ENCODE data around the gene LIPT1. TPM values are rescaled to one million over a fixed set of nuclear protein-coding genes. Genes with fewer than 3 reads are reported as not detected.
A peak's percentile ranks its signal among the peaks of the same experiment; 100 is the strongest.

The LIPT1 gene
- total and polyA plus RNA-seq, 4 donors: 2.3 to 4.8 (median 3.5) TPM

DNA sequence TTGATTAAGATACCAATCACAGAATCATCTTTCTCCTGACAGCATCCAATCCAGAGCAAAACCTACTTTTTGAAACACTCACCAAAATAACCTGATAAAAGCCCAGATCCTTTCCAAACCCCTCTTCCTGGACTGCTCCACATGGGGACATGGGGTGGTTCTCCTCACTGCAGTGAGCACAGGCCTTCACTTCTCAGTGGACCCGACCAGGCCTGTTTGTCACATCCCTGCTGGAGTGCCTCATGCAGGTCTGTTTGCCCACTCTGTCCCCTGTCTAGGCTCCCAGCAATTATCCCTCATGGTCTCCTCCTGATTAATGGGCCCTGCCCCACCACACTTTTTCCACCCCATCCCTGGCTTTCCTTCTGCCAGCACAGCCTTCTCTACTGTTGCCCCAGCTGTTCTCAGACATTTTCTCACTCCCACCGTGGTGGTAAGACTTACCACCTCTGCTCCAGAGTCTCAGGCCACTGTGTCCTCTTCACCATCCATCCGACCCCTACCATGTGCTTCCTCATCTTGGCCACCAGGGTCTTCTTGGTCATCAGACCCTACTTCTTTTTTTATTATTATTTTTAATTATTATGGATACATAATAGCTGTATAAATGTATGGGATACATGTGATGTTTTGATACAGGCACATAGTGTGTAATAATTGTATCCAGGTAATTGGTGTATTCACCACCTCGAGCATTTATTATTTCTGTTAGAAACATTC, 47.4 kb downstream of the LIPT1 start:
- Histone ChIP-seq H3K9me3 (ENCODE audit: control insufficient read depth in 4 of 4, low read length in 3 of 4) (no peaks in the 10 kb centered on the region), H3K27ac (ENCODE audit: low read depth in 1 of 2, low read length in 2 of 2) (no peak overlapping the region), H3K9ac (ENCODE audit: low read depth in 1 of 2, low read length in 2 of 2) (no peak overlapping the region), H3K4me1 (ENCODE audit: control insufficient read depth in 4 of 4, insufficient read depth in 4 of 4, low read length in 3 of 4) (no peaks in the 10 kb centered on the region), H3K4me3 (ENCODE audit: low read depth in 1 of 3, low read length in 3 of 3) (no peak overlapping the region), H3K27me3 (ENCODE audit: control insufficient read depth in 4 of 4, insufficient read depth in 4 of 4, low read length in 3 of 4) (no peaks in the 10 kb centered on the region), H3K36me3 (ENCODE audit: control insufficient read depth in 4 of 4, insufficient read depth in 3 of 4, low read depth in 1 of 4, low read length in 3 of 4) (peaks cover 0 to 11% (median 4%) of the 10 kb centered on the region in 4 donors)
- DNase-seq (ENCODE audit: low spot score): no peak
- TF ChIP-seq SP1 (IDR thresholded peaks at IDR 0.05) (no peak), EGR1 (IDR thresholded peaks at IDR 0.05; ENCODE audit: low read depth in 2 of 2) (no peak), YY1 (IDR thresholded peaks at IDR 0.05) (no peak)
- TF ChIP-seq, protein P1, sequence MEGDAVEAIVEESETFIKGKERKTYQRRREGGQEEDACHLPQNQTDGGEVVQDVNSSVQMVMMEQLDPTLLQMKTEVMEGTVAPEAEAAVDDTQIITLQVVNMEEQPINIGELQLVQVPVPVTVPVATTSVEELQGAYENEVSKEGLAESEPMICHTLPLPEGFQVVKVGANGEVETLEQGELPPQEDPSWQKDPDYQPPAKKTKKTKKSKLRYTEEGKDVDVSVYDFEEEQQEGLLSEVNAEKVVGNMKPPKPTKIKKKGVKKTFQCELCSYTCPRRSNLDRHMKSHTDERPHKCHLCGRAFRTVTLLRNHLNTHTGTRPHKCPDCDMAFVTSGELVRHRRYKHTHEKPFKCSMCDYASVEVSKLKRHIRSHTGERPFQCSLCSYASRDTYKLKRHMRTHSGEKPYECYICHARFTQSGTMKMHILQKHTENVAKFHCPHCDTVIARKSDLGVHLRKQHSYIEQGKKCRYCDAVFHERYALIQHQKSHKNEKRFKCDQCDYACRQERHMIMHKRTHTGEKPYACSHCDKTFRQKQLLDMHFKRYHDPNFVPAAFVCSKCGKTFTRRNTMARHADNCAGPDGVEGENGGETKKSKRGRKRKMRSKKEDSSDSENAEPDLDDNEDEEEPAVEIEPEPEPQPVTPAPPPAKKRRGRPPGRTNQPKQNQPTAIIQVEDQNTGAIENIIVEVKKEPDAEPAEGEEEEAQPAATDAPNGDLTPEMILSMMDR (IDR thresholded peaks at IDR 0.05; ENCODE audit: low read depth, low read length, missing input control): peak; percentile 7
- TF ChIP-seq, protein P2, sequence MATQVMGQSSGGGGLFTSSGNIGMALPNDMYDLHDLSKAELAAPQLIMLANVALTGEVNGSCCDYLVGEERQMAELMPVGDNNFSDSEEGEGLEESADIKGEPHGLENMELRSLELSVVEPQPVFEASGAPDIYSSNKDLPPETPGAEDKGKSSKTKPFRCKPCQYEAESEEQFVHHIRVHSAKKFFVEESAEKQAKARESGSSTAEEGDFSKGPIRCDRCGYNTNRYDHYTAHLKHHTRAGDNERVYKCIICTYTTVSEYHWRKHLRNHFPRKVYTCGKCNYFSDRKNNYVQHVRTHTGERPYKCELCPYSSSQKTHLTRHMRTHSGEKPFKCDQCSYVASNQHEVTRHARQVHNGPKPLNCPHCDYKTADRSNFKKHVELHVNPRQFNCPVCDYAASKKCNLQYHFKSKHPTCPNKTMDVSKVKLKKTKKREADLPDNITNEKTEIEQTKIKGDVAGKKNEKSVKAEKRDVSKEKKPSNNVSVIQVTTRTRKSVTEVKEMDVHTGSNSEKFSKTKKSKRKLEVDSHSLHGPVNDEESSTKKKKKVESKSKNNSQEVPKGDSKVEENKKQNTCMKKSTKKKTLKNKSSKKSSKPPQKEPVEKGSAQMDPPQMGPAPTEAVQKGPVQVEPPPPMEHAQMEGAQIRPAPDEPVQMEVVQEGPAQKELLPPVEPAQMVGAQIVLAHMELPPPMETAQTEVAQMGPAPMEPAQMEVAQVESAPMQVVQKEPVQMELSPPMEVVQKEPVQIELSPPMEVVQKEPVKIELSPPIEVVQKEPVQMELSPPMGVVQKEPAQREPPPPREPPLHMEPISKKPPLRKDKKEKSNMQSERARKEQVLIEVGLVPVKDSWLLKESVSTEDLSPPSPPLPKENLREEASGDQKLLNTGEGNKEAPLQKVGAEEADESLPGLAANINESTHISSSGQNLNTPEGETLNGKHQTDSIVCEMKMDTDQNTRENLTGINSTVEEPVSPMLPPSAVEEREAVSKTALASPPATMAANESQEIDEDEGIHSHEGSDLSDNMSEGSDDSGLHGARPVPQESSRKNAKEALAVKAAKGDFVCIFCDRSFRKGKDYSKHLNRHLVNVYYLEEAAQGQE (IDR thresholded peaks at IDR 0.05): no peak
- TF ChIP-seq, protein P3, sequence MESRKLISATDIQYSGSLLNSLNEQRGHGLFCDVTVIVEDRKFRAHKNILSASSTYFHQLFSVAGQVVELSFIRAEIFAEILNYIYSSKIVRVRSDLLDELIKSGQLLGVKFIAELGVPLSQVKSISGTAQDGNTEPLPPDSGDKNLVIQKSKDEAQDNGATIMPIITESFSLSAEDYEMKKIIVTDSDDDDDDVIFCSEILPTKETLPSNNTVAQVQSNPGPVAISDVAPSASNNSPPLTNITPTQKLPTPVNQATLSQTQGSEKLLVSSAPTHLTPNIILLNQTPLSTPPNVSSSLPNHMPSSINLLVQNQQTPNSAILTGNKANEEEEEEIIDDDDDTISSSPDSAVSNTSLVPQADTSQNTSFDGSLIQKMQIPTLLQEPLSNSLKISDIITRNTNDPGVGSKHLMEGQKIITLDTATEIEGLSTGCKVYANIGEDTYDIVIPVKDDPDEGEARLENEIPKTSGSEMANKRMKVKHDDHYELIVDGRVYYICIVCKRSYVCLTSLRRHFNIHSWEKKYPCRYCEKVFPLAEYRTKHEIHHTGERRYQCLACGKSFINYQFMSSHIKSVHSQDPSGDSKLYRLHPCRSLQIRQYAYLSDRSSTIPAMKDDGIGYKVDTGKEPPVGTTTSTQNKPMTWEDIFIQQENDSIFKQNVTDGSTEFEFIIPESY (IDR thresholded peaks at IDR 0.05): no peak
- WGBS: 95% methylated on average over 4 of the region's 4 CpGs

DNA sequence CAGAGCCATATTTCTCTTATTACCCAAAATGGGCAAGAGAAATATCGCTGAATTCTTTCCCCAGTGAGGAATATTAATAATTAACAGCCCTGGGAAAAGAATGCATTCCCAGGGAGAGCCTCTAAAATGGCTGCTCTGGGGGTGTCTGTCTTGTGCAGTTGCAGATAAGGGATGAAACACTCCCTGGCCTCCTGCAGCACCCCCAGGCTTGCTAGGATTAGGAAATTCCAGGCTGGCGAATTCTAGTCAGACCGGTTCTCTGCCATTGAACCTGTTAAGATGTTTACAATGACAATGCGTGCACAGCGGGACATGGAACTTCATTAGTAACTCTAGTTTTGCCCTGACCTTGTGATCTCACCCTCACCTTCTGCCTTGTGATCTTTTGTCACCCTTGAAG, 50.7 kb downstream of the LIPT1 start:
- Histone ChIP-seq H3K27ac (ENCODE audit: low read depth in 1 of 2, low read length in 2 of 2) (no peak overlapping the region), H3K9me3 (ENCODE audit: control insufficient read depth in 4 of 4, low read length in 3 of 4) (no peaks in the 10 kb centered on the region), H3K4me1 (ENCODE audit: control insufficient read depth in 4 of 4, insufficient read depth in 4 of 4, low read length in 3 of 4) (no peaks in the 10 kb centered on the region), H3K4me3 (ENCODE audit: low read depth in 1 of 3, low read length in 3 of 3) (no peak overlapping the region), H3K9ac (ENCODE audit: low read depth in 1 of 2, low read length in 2 of 2) (no peak overlapping the region), H3K27me3 (ENCODE audit: control insufficient read depth in 4 of 4, insufficient read depth in 4 of 4, low read length in 3 of 4) (no peaks in the 10 kb centered on the region), H3K36me3 (ENCODE audit: control insufficient read depth in 4 of 4, insufficient read depth in 3 of 4, low read depth in 1 of 4, low read length in 3 of 4) (no peaks in the 10 kb centered on the region)
- DNase-seq (ENCODE audit: low spot score): no peak
- 88% methylated on average over 5 of the region's 5 CpGs for WGBS
- TF ChIP-seq JUND (IDR thresholded peaks at IDR 0.05): no peak
- TF ChIP-seq HNF4G (IDR thresholded peaks at IDR 0.05): no peak
- no peak for TF ChIP-seq YY1 (IDR thresholded peaks at IDR 0.05)
- no peak for TF ChIP-seq RAD21 (IDR thresholded peaks at IDR 0.05)
- no peak for TF ChIP-seq RXRA (IDR thresholded peaks at IDR 0.05)
- TF ChIP-seq HNF4A (conservative IDR thresholded peaks at IDR 0.05): no peak
- no peak for TF ChIP-seq SP1 (IDR thresholded peaks at IDR 0.05)
- no peak for TF ChIP-seq FOXA2 (IDR thresholded peaks at IDR 0.05)
- no peak for TF ChIP-seq FOXA1 (IDR thresholded peaks at IDR 0.05)
- no peak for TF ChIP-seq EGR1 (IDR thresholded peaks at IDR 0.05; ENCODE audit: low read depth in 2 of 2)
- TF ChIP-seq, protein P3 (IDR thresholded peaks at IDR 0.05): no peak
- TF ChIP-seq, protein P4, sequence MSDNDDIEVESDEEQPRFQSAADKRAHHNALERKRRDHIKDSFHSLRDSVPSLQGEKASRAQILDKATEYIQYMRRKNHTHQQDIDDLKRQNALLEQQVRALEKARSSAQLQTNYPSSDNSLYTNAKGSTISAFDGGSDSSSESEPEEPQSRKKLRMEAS (IDR thresholded peaks at IDR 0.05): no peak
- TF ChIP-seq, protein P2 (IDR thresholded peaks at IDR 0.05): no peak
- TF ChIP-seq, protein P5, sequence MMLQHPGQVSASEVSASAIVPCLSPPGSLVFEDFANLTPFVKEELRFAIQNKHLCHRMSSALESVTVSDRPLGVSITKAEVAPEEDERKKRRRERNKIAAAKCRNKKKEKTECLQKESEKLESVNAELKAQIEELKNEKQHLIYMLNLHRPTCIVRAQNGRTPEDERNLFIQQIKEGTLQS (IDR thresholded peaks at IDR 0.05): no peak

Measured in liver (tissue), 9 donors.